SH-SY5Y (cell line): ENCODE measurements around the gene MIER2.

Experiments
- GATA2 ChIP-seq: IDR thresholded peaks from 2 replicates; pipeline ENCODE4 v1.6.1; 2011; ENCODE audit warnings: mild to moderate bottlenecking, low read depth, low read length
- GATA3 ChIP-seq: IDR thresholded peaks from 2 replicates; pipeline ENCODE4 v1.6.1; 2011; ENCODE audit warnings: low read depth, mild to moderate bottlenecking, low read length, moderate library complexity

DNA sequence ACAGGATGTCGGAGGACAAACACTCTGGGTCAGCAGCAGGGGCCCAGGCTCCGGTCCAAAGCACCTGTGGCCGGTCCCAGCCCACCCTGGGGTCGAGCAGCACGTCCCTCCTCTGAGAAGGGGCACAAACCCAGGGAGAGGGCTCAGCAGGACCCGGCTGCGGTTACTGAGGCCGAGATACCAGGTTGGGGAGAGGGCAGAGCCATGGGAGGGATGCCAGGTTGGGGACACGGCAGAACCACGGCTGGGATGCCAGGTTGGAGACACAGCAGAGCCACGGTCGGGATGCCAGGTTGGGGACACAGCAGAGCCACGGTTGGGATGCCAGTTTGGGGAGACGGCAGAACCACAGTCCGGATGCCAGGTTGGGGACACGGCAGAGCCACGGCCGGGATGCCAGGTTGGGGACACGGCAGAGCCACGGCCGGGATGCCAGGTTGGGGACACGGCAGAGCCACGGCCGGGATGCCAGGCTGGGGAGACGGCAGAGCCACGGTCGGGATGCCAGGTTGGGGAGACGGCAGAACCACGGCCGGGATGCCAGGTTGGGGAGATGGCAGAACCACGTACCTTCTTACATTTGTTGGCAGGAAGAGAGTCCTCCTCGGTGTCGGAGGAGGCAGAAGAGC, 18.5 kb downstream of the MIER2 start:
- TF ChIP-seq GATA2 = no peak
- no peak for TF ChIP-seq GATA3
